Type B pancreatic cell (in vitro differentiated cells): ENCODE measurements around the gene PCBP3. TPM values are rescaled to one million over a fixed set of nuclear protein-coding genes. Genes with fewer than 3 reads are reported as not detected.
A peak's percentile ranks its signal among the peaks of the same experiment; 100 is the strongest.

Source experiments
- DNase-seq: peaks from one replicate; pipeline ENCODE4 v3.0.0; 2021; ENCODE audit warnings: mixed read lengths; ENCODE audit not compliant: unreplicated experiment; ENCODE audit errors: extremely low spot score
- H3K27ac Mint-ChIP-seq: 2 replicates; pipeline ENCODE4 v1.8.0; 2021; ENCODE audit warnings: mild to moderate bottlenecking, mixed read lengths
- H3K27me3 Mint-ChIP-seq: 2 replicates; pipeline ENCODE4 v1.8.0; 2021; ENCODE audit warnings: mixed read lengths
- H3K36me3 Mint-ChIP-seq: 2 replicates; pipeline ENCODE4 v1.8.0; 2021; ENCODE audit warnings: mixed read lengths
- H3K4me1 Mint-ChIP-seq: one replicate; pipeline ENCODE4 v1.8.0; 2021; ENCODE audit warnings: mixed read lengths; ENCODE audit not compliant: unreplicated experiment
- H3K4me3 Mint-ChIP-seq: 2 replicates; pipeline ENCODE4 v1.8.0; 2021; ENCODE audit warnings: mild to moderate bottlenecking, mixed read lengths
- H3K9me3 Mint-ChIP-seq: 2 replicates; pipeline ENCODE4 v1.8.0; 2021; ENCODE audit warnings: mixed read lengths
- total RNA-seq: library from RNA; stranded (reverse); gene quantifications from 2 replicates; pipeline ENCODE4 v1.2.1, GENCODE V29; 2021; ENCODE audit warnings: low replicate concordance
- TF ChIP-seq, protein P1 (sequence below): fragments of 200-600 bp; sonication (generic); conservative IDR thresholded peaks from 2 replicates; pipeline ENCODE4 v1.5.0; 2021; ENCODE audit warnings: antibody characterized with exemption, mild to moderate bottlenecking

Gene PCBP3
- total RNA-seq, 1 donor from 2014 or later = 5.5 TPM

DNA sequence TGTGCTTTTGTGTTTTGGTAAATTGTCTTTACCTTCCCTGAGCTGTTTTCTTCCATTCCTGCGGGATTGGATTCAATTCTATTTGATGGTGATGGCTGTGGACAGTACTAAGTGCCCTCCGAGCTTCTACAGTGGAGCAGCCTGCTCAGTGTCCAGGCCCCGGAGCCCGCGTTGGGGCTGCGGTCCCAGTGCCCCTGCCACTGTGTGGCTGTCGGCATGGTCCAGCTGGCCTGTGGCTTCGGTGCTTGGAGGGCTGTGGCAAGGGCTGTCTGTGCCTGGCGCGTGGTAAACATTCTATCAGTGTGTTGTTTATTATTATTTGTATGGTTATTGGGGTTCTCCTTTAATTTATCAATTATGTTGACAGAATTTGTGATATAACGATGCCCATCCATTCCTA lies 228.9 kb downstream of the PCBP3 start:
- H3K9me3 Mint-ChIP-seq = no peaks in the 10 kb centered on the region
- no peak overlapping the region for H3K4me3 Mint-ChIP-seq
- peaks cover 17% of the 10 kb centered on the region for H3K27me3 Mint-ChIP-seq
- H3K27ac Mint-ChIP-seq = no peak overlapping the region
- TF ChIP-seq, protein P1, sequence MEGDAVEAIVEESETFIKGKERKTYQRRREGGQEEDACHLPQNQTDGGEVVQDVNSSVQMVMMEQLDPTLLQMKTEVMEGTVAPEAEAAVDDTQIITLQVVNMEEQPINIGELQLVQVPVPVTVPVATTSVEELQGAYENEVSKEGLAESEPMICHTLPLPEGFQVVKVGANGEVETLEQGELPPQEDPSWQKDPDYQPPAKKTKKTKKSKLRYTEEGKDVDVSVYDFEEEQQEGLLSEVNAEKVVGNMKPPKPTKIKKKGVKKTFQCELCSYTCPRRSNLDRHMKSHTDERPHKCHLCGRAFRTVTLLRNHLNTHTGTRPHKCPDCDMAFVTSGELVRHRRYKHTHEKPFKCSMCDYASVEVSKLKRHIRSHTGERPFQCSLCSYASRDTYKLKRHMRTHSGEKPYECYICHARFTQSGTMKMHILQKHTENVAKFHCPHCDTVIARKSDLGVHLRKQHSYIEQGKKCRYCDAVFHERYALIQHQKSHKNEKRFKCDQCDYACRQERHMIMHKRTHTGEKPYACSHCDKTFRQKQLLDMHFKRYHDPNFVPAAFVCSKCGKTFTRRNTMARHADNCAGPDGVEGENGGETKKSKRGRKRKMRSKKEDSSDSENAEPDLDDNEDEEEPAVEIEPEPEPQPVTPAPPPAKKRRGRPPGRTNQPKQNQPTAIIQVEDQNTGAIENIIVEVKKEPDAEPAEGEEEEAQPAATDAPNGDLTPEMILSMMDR = no peak
- peak; percentile 32 for DNase-seq
- H3K4me1 Mint-ChIP-seq = peaks cover 15% of the 10 kb centered on the region
- no peaks in the 10 kb centered on the region for H3K36me3 Mint-ChIP-seq

DNA sequence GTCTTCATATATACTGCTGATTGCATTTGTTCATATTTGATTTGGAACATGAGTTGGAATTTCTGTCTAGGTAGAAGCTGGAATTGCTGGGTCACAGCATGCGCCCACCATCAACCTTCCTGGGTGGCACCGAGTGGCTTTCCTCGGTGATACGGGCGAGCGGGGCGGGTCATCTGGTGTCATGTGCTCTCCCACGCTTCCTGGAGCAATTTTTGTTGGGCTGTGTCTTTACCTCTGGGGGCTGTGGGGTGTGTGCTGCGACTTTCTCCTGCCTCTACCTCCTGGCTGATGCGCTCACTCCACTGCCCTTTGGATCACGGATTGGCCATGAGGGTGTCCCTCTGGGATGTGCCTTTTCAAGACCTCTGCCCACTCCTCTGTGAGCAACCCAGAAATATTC lies 229.4 kb downstream of the PCBP3 start:
- Mint-ChIP-seq H3K27ac (no peak overlapping the region), H3K9me3 (no peaks in the 10 kb centered on the region), H3K4me1 (peaks cover 15% of the 10 kb centered on the region), H3K4me3 (no peak overlapping the region), H3K27me3 (peaks cover 15% of the 10 kb centered on the region), H3K36me3 (no peaks in the 10 kb centered on the region)
- DNase-seq = no peak
- TF ChIP-seq, protein P1 = no peak

DNA sequence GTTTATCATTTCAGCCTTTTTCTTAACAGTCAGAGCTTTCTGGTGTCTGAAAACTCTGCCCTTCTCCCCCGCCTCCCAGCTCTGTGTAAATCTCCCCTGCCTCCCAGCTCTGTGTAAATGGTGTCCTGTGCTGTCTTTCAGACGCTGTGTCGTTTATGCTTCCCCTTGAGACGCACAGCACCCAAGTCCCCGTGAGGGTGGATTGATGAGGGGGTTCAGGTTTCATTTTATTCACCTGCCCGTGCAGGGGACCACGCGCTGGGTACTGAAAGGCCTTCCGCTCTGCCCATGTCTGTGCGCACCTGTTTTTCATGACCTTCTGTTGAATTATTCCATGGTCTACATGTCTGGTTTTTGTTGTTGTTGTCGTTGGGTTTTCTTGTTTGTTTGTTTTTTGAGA lies 229.9 kb downstream of the PCBP3 start:
- Mint-ChIP-seq H3K36me3 (no peaks in the 10 kb centered on the region), H3K27ac (no peak overlapping the region), H3K9me3 (no peaks in the 10 kb centered on the region), H3K4me1 (peaks cover 15% of the 10 kb centered on the region), H3K4me3 (no peak overlapping the region), H3K27me3 (peaks cover 17% of the 10 kb centered on the region)
- TF ChIP-seq, protein P1 = no peak
- no peak for DNase-seq

DNA sequence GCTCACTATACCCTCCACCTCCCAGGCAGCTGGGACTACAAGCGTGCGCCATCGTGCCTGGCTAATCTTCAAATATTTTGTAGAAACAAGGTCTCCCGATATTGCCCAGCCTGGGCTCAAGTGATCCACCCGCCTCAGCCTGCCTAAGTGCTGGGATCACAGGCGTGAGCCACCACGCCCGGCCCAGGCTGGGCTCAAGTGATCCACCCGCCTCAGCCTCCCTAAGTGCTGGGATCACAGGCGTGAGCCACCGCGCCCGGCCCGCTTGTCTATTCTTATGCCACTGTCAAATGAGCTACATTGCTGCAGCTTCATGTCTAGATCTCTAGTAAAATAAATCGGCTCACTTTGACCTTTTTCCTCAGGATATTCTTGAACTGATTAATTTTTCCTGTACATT lies 230.3 kb downstream of the PCBP3 start:
- Mint-ChIP-seq H3K36me3 (no peaks in the 10 kb centered on the region), H3K27ac (no peak overlapping the region), H3K27me3 (peaks cover 18% of the 10 kb centered on the region), H3K4me1 (peaks cover 15% of the 10 kb centered on the region), H3K9me3 (no peaks in the 10 kb centered on the region), H3K4me3 (no peak overlapping the region)
- no peak for DNase-seq
- TF ChIP-seq, protein P1 = no peak

DNA sequence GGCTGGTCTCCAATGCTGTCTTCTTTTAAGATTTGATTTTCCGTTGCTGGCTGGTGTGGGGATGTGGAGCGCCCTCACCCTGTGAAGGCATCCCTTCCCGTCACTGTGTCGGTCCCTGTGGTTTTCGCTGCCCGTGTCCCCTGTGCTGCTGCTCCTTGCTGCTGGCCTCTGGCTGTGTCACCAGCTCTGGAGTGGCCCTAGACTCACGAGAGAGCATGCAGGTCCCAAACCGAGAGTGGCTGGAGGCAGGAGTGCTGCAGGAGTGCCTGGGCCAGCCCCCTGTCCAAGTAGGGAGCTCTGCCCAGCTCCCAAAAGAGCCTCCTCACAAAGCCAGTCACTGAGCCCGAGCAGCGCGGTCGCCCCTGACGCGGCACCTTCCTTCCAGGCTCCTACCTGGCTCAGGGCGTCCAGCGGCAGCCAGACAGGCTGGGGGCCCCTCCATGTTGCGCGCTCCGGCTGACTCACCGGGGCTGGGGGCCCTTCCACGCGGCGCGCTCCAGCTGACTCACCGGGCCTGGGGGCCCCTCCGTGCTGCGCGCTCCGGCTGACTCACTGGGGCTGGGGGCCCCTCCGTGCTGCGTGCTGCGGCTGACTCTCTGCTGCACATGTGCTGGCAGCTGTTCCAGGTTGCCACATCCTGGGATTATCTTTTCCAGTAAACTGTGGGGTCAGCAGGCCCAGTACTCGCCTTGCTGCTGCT lies 231.3 kb downstream of the PCBP3 start:
- Mint-ChIP-seq H3K9me3 (no peaks in the 10 kb centered on the region), H3K27ac (no peak overlapping the region), H3K4me1 (peaks cover 20% of the 10 kb centered on the region), H3K27me3 (peaks cover 18% of the 10 kb centered on the region), H3K36me3 (no peaks in the 10 kb centered on the region), H3K4me3 (no peak overlapping the region)
- DNase-seq = no peak
- TF ChIP-seq, protein P1 = no peak
